Keratinocyte (primary cell): ENCODE measurements around the gene BNIP3. TPM values are rescaled to one million over a fixed set of nuclear protein-coding genes. Genes with fewer than 3 reads are reported as not detected.
A peak's percentile ranks its signal among the peaks of the same experiment; 100 is the strongest.

Experiments
- DNase-seq: peaks from one replicate; pipeline ENCODE4 v3.0.0-alpha.2; 2011; ENCODE audit warnings: low read depth, missing footprints, low spot score
- FAIRE-seq: peaks from 2 replicates; lab custom pipeline; 2011; peaks lifted over from hg19 to GRCh38; lab: Jason Lieb, UNC
- H2AFZ ChIP-seq: 2 replicates; pipeline ENCODE4 v1.6.0; 2012; ENCODE audit warnings: low read length, control low read depth, inconsistent platforms; ENCODE audit not compliant: control insufficient read depth
- H3K27ac ChIP-seq: 2 replicates; pipeline ENCODE4 v1.5.1; 2011; ENCODE audit warnings: low read length; ENCODE audit not compliant: control insufficient read depth, insufficient read depth
- H3K27me3 ChIP-seq: 3 replicates; pipeline ENCODE4 v1.6.0; 2011; ENCODE audit warnings: low read length; ENCODE audit not compliant: control insufficient read depth, insufficient read depth; ENCODE audit errors: extremely low read depth
- H3K36me3 ChIP-seq, 2 experiments: 2 replicates in 1 of 2; 3 replicates in 1 of 2; pipeline ENCODE4 v1.5.1; 2011; ENCODE audit warnings: low read length in 2 of 2, mild to moderate bottlenecking in 1 of 2; ENCODE audit not compliant: control insufficient read depth in 2 of 2, insufficient read depth in 2 of 2; ENCODE audit errors: extremely low read depth in 1 of 2
- H3K4me1 ChIP-seq: 3 replicates; pipeline ENCODE4 v1.5.1; 2011; ENCODE audit warnings: low read length; ENCODE audit not compliant: control insufficient read depth, insufficient read depth; ENCODE audit errors: extremely low read depth
- H3K4me2 ChIP-seq: 3 replicates; pipeline ENCODE4 v1.6.0; 2011; ENCODE audit warnings: low read depth, low read length; ENCODE audit not compliant: control insufficient read depth, insufficient read depth; ENCODE audit errors: extremely low read depth
- H3K4me3 ChIP-seq, 3 experiments: fragments of 200-600 bp in 1 of 3; sonication (generic) in 1 of 3; 2 replicates in 2 of 3; 3 replicates in 1 of 3; pipeline ENCODE4 v1.5.1; 2011 to 2016; ENCODE audit warnings: low read length in 3 of 3, mild to moderate bottlenecking in 3 of 3, control low read depth in 2 of 3, inconsistent platforms in 1 of 3, low read depth in 1 of 3, mixed read lengths in 1 of 3, mixed run types in 1 of 3, moderate library complexity in 1 of 3; ENCODE audit not compliant: control insufficient read depth in 2 of 3, insufficient read depth in 2 of 3; ENCODE audit errors: extremely low read depth in 1 of 3
- H3K79me2 ChIP-seq: 2 replicates; pipeline ENCODE4 v1.6.0; 2012; ENCODE audit warnings: low read length; ENCODE audit not compliant: control insufficient read depth, insufficient read depth
- H3K9ac ChIP-seq: 3 replicates; pipeline ENCODE4 v1.6.0; 2011; ENCODE audit warnings: low read length; ENCODE audit not compliant: control insufficient read depth, insufficient read depth; ENCODE audit errors: extremely low read depth
- H3K9me1 ChIP-seq: 3 replicates; pipeline ENCODE4 v1.6.0; 2011; ENCODE audit warnings: low read length; ENCODE audit not compliant: control insufficient read depth, insufficient read depth; ENCODE audit errors: extremely low read depth
- H3K9me3 ChIP-seq: 2 replicates; pipeline ENCODE4 v1.5.1; 2012; ENCODE audit warnings: low read depth, low read length; ENCODE audit not compliant: control insufficient read depth
- H4K20me1 ChIP-seq: 3 replicates; pipeline ENCODE4 v1.6.0; 2011; ENCODE audit warnings: low read length; ENCODE audit not compliant: control insufficient read depth, insufficient read depth; ENCODE audit errors: extremely low read depth
- EZH2 ChIP-seq: IDR thresholded peaks from one replicate; pipeline ENCODE4 v1.6.1; 2012; ENCODE audit warnings: inconsistent platforms, mild to moderate bottlenecking, low read length, moderate library complexity
- dilution Hi-C: fragments of 300-500 bp; cut with MboI; formaldehyde crosslinking; loops from one replicate; pipeline ENCODE4 v1.7.0; 2020; ENCODE audit warnings: low sequenced_read_pairs; ENCODE audit not compliant: extremely low pct_ligation_motif_present
- polyA plus RNA-seq, 5 experiments: library from polyadenylated mRNA; depleted of rRNA in 3 of 5; stranded (reverse) in 3 of 5; stranded (forward) in 1 of 5; unstranded in 1 of 5; fragments of >200 nt; gene quantifications; 1 replicate in 1 of 5; 2 replicates in 3 of 5; 3 replicates in 1 of 5; pipeline versions ENCODE4 v1.2.1 to v1.2.3, GENCODE V29; 2011 to 2012; ENCODE audit warnings: missing spikeins in 2 of 5, low read depth in 1 of 5, low replicate concordance in 1 of 5
- TF ChIP-seq, protein P1 (sequence below), 3 experiments: IDR thresholded peaks in 1 of 3; conservative IDR thresholded peaks in 1 of 3; optimal IDR thresholded peaks in 1 of 3; 2 replicates in 2 of 3; 3 replicates in 1 of 3; pipeline versions ENCODE3 to v1.5.1; 2011; ENCODE audit warnings: low read length in 3 of 3, mild to moderate bottlenecking in 3 of 3, moderate library complexity in 2 of 3, control low read depth in 1 of 3, inconsistent platforms in 1 of 3; ENCODE audit not compliant: insufficient read depth in 2 of 3; ENCODE audit errors: extremely low read depth in 1 of 3

Gene BNIP3
- polyA plus RNA-seq, 1 donor (not counting 4 experiments of a cell fraction or from before 2014, with no cell fraction given): 77.9 TPM

GRCh38 chr10:131944412-131944811 is 37.3 kb downstream of the BNIP3 start:
- Histone ChIP-seq H3K9ac (no peak overlapping the region), H3K79me2 (peaks cover 18% of the 10 kb centered on the region), H3K9me3 (no peaks in the 10 kb centered on the region), H3K27ac (no peak overlapping the region), H3K4me3 (no peak overlapping the region), H3K4me1 (peaks cover 39% of the 10 kb centered on the region), H3K9me1 (peaks cover 4% of the 10 kb centered on the region), H4K20me1 (peaks cover 2% of the 10 kb centered on the region), H3K27me3 (no peaks in the 10 kb centered on the region), H2AFZ (no peak overlapping the region), H3K4me2 (no peak overlapping the region), H3K36me3 (peaks cover 23 to 40% of the 10 kb centered on the region in 2 experiments)
- no peak for TF ChIP-seq EZH2
- TF ChIP-seq, protein P1, sequence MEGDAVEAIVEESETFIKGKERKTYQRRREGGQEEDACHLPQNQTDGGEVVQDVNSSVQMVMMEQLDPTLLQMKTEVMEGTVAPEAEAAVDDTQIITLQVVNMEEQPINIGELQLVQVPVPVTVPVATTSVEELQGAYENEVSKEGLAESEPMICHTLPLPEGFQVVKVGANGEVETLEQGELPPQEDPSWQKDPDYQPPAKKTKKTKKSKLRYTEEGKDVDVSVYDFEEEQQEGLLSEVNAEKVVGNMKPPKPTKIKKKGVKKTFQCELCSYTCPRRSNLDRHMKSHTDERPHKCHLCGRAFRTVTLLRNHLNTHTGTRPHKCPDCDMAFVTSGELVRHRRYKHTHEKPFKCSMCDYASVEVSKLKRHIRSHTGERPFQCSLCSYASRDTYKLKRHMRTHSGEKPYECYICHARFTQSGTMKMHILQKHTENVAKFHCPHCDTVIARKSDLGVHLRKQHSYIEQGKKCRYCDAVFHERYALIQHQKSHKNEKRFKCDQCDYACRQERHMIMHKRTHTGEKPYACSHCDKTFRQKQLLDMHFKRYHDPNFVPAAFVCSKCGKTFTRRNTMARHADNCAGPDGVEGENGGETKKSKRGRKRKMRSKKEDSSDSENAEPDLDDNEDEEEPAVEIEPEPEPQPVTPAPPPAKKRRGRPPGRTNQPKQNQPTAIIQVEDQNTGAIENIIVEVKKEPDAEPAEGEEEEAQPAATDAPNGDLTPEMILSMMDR (optimal IDR thresholded peaks at IDR 0.05 in 1 of 3, IDR thresholded peaks at IDR 0.05 in 1 of 3, conservative IDR thresholded peaks at IDR 0.05 in 1 of 3; ENCODE audit: extremely low read depth in 1 of 3, insufficient read depth in 2 of 3, low read length in 3 of 3): no peak
- FAIRE-seq: no peak
- dilution Hi-C loops: no loop called here
- DNase-seq: no peak

DNA sequence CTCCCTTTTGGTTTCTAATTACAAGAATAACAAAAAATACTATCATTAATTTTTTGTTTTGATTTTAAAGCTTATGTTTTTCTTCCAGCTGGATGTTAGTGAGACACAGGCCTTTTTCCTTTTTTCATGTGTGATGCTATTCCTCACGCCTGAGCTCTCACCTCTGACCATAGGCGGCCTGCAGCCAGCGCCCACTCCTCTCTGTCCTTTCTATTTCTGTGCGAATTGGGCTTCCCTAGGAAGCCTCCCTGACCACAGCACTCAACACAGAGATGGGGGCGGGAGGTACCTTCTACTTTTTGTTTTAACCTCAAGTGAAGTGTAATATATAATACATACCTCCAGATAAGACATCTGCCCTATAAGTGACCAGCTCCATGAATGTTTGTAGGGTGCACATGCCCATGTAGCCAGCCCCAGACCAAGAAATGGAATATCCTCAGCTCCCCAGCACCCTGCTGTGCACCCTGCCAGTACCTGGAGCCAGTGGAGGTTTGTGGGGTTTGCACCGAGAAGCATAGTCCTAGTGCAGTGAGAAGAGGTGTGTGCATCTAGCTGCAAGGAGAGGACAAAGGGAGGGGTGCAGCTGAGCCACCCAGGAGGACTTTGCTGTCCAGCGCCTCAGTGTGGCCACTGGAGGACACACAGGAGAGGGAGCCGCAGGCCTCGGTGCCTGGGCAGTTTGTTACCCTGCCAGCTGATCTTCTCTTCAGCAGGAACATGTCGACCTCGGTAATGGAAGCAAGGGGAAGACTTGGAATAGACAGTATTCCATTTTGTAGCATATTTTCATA is 38.5 kb downstream of the BNIP3 start:
- DNase-seq (no peak), FAIRE-seq (no peak)

More for the DNA sequence above, 38.5 kb downstream of the BNIP3 start:
- no peaks in the 10 kb centered on the region for H3K9me1 ChIP-seq
- H3K4me1 ChIP-seq: peaks cover 27% of the 10 kb centered on the region
- TF ChIP-seq EZH2: no peak
- TF ChIP-seq, protein P1 (optimal IDR thresholded peaks at IDR 0.05 in 1 of 3, IDR thresholded peaks at IDR 0.05 in 1 of 3, conservative IDR thresholded peaks at IDR 0.05 in 1 of 3; ENCODE audit: extremely low read depth in 1 of 3, insufficient read depth in 2 of 3, low read length in 3 of 3): peak; percentile 40 to 64 (median 55)
- no peaks in the 10 kb centered on the region for H3K27me3 ChIP-seq
- H3K27ac ChIP-seq: no peak overlapping the region
- H3K4me3 ChIP-seq: no peak overlapping the region
- H2AFZ ChIP-seq: no peak overlapping the region
- H3K4me2 ChIP-seq: no peak overlapping the region
- dilution Hi-C loops: no loop called here
- H3K79me2 ChIP-seq: peaks cover 16% of the 10 kb centered on the region
- H3K36me3 ChIP-seq: peaks cover 27 to 36% of the 10 kb centered on the region in 2 experiments
- H3K9me3 ChIP-seq: no peaks in the 10 kb centered on the region
- H3K9ac ChIP-seq: no peak overlapping the region
- peaks cover 2% of the 10 kb centered on the region for H4K20me1 ChIP-seq
